ENCODE results near the gene NEURL1B.

NEURL1B gene

GRCh38 chr5:172719211-172719610, 78.1 kb downstream of the NEURL1B start:
- no peak for TF ChIP-seq ZNF274 (IDR thresholded peaks at IDR 0.05; ENCODE audit: low read depth, low read length)
- no peak for TF ChIP-seq YY1 (IDR thresholded peaks at IDR 0.05; ENCODE audit: insufficient read depth, insufficient read length)
- no peak for TF ChIP-seq SUZ12 (IDR thresholded peaks at IDR 0.05; ENCODE audit: extremely low read depth, insufficient read depth, insufficient read length)
- Histone ChIP-seq H3K4me1 (ENCODE audit: insufficient read depth, insufficient read length) (no peaks in the 10 kb centered on the region), H3K9ac (ENCODE audit: insufficient read length, low read depth) (no peak overlapping the region), H3K27me3 (ENCODE audit: insufficient read depth, insufficient read length) (peaks cover 28% of the 10 kb centered on the region), H3K9me3 (ENCODE audit: insufficient read depth, low read length) (no peaks in the 10 kb centered on the region), H3K36me3 (ENCODE audit: insufficient read depth, insufficient read length, low read length) (no peaks in the 10 kb centered on the region), H3K4me3 (ENCODE audit: insufficient read length, low read depth) (no peak overlapping the region)
- no peak for DNase-seq (ENCODE audit: low read depth, low spot score)

GRCh38 chr5:172720655-172721054, 79.6 kb downstream of the NEURL1B start:
- Histone ChIP-seq H3K36me3 (ENCODE audit: insufficient read depth, insufficient read length, low read length) (no peaks in the 10 kb centered on the region), H3K9ac (ENCODE audit: insufficient read length, low read depth) (no peak overlapping the region), H3K9me3 (ENCODE audit: insufficient read depth, low read length) (no peaks in the 10 kb centered on the region), H3K4me1 (ENCODE audit: insufficient read depth, insufficient read length) (no peaks in the 10 kb centered on the region), H3K4me3 (ENCODE audit: insufficient read length, low read depth) (no peak overlapping the region), H3K27me3 (ENCODE audit: insufficient read depth, insufficient read length) (peaks cover 28% of the 10 kb centered on the region)
- DNase-seq (ENCODE audit: low read depth, low spot score) = no peak
- TF ChIP-seq ZNF274 (IDR thresholded peaks at IDR 0.05; ENCODE audit: low read depth, low read length) = no peak
- no peak for TF ChIP-seq YY1 (IDR thresholded peaks at IDR 0.05; ENCODE audit: insufficient read depth, insufficient read length)
- no peak for TF ChIP-seq SUZ12 (IDR thresholded peaks at IDR 0.05; ENCODE audit: extremely low read depth, insufficient read depth, insufficient read length)

- no peaks in the 10 kb centered on the region for H3K9me3 ChIP-seq (ENCODE audit: insufficient read depth, low read length)
Measured at GRCh38 chr5:172721455-172722326, 80.6 kb downstream of the NEURL1B start.

GRCh38 chr5:172722327-172722815, 81.3 kb downstream of the NEURL1B start:
- no peak for DNase-seq (ENCODE audit: low read depth, low spot score)
- TF ChIP-seq YY1 (IDR thresholded peaks at IDR 0.05; ENCODE audit: insufficient read depth, insufficient read length) = no peak
- no peak for TF ChIP-seq ZNF274 (IDR thresholded peaks at IDR 0.05; ENCODE audit: low read depth, low read length)
- TF ChIP-seq SUZ12 (IDR thresholded peaks at IDR 0.05; ENCODE audit: extremely low read depth, insufficient read depth, insufficient read length) = no peak
- no peaks in the 10 kb centered on the region for H3K4me1 ChIP-seq (ENCODE audit: insufficient read depth, insufficient read length)
- no peaks in the 10 kb centered on the region for H3K9me3 ChIP-seq (ENCODE audit: insufficient read depth, low read length)
- peaks cover 24% of the 10 kb centered on the region for H3K27me3 ChIP-seq (ENCODE audit: insufficient read depth, insufficient read length)
- H3K9ac ChIP-seq (ENCODE audit: insufficient read length, low read depth) = no peak overlapping the region
- no peak overlapping the region for H3K4me3 ChIP-seq (ENCODE audit: insufficient read length, low read depth)
- H3K36me3 ChIP-seq (ENCODE audit: insufficient read depth, insufficient read length, low read length) = no peaks in the 10 kb centered on the region

More at GRCh38 chr5:172721455-172722326, 80.6 kb downstream of the NEURL1B start:
- no peak overlapping the region for H3K4me3 ChIP-seq (ENCODE audit: insufficient read length, low read depth)
- no peak for DNase-seq (ENCODE audit: low read depth, low spot score)
- H3K4me1 ChIP-seq (ENCODE audit: insufficient read depth, insufficient read length) = no peaks in the 10 kb centered on the region
- no peak overlapping the region for H3K9ac ChIP-seq (ENCODE audit: insufficient read length, low read depth)
- TF ChIP-seq SUZ12 (IDR thresholded peaks at IDR 0.05; ENCODE audit: extremely low read depth, insufficient read depth, insufficient read length) (no peak), YY1 (IDR thresholded peaks at IDR 0.05; ENCODE audit: insufficient read depth, insufficient read length) (no peak)
- no peaks in the 10 kb centered on the region for H3K36me3 ChIP-seq (ENCODE audit: insufficient read depth, insufficient read length, low read length)
- peaks cover 28% of the 10 kb centered on the region for H3K27me3 ChIP-seq (ENCODE audit: insufficient read depth, insufficient read length)

- H3K36me3 ChIP-seq (ENCODE audit: insufficient read depth, insufficient read length, low read length) = no peaks in the 10 kb centered on the region
Measured at GRCh38 chr5:172723508-172723907, 82.4 kb downstream of the NEURL1B start.

GRCh38 chr5:172724242-172725183, 83.5 kb downstream of the NEURL1B start:
- no peaks in the 10 kb centered on the region for H3K9me3 ChIP-seq (ENCODE audit: insufficient read depth, low read length)
- no peak for DNase-seq (ENCODE audit: low read depth, low spot score)
- H3K36me3 ChIP-seq (ENCODE audit: insufficient read depth, insufficient read length, low read length) = no peaks in the 10 kb centered on the region
- TF ChIP-seq YY1 (IDR thresholded peaks at IDR 0.05; ENCODE audit: insufficient read depth, insufficient read length) = no peak
- H3K27me3 ChIP-seq (ENCODE audit: insufficient read depth, insufficient read length) = peaks cover 7% of the 10 kb centered on the region
- H3K4me1 ChIP-seq (ENCODE audit: insufficient read depth, insufficient read length) = no peaks in the 10 kb centered on the region
- no peak overlapping the region for H3K4me3 ChIP-seq (ENCODE audit: insufficient read length, low read depth)
- no peak overlapping the region for H3K9ac ChIP-seq (ENCODE audit: insufficient read length, low read depth)

More at GRCh38 chr5:172723508-172723907, 82.4 kb downstream of the NEURL1B start:
- Histone ChIP-seq H3K9ac (ENCODE audit: insufficient read length, low read depth) (no peak overlapping the region), H3K4me3 (ENCODE audit: insufficient read length, low read depth) (no peak overlapping the region), H3K4me1 (ENCODE audit: insufficient read depth, insufficient read length) (no peaks in the 10 kb centered on the region), H3K9me3 (ENCODE audit: insufficient read depth, low read length) (no peaks in the 10 kb centered on the region), H3K27me3 (ENCODE audit: insufficient read depth, insufficient read length) (peaks cover 13% of the 10 kb centered on the region)
- DNase-seq (ENCODE audit: low read depth, low spot score) = no peak
- no peak for TF ChIP-seq YY1 (IDR thresholded peaks at IDR 0.05; ENCODE audit: insufficient read depth, insufficient read length)
- TF ChIP-seq ZNF274 (IDR thresholded peaks at IDR 0.05; ENCODE audit: low read depth, low read length) = no peak
- no peak for TF ChIP-seq SUZ12 (IDR thresholded peaks at IDR 0.05; ENCODE audit: extremely low read depth, insufficient read depth, insufficient read length)

- no peaks in the 10 kb centered on the region for H3K9me3 ChIP-seq (ENCODE audit: insufficient read depth, low read length)
- no peak for DNase-seq (ENCODE audit: low read depth, low spot score)
- peaks cover 5% of the 10 kb centered on the region for H3K27me3 ChIP-seq (ENCODE audit: insufficient read depth, insufficient read length)
- TF ChIP-seq ZNF274 (IDR thresholded peaks at IDR 0.05; ENCODE audit: low read depth, low read length) (no peak), YY1 (IDR thresholded peaks at IDR 0.05; ENCODE audit: insufficient read depth, insufficient read length) (no peak), SUZ12 (IDR thresholded peaks at IDR 0.05; ENCODE audit: extremely low read depth, insufficient read depth, insufficient read length) (no peak)
- no peaks in the 10 kb centered on the region for H3K36me3 ChIP-seq (ENCODE audit: insufficient read depth, insufficient read length, low read length)
- no peak overlapping the region for H3K4me3 ChIP-seq (ENCODE audit: insufficient read length, low read depth)
- H3K9ac ChIP-seq (ENCODE audit: insufficient read length, low read depth) = no peak overlapping the region
- no peaks in the 10 kb centered on the region for H3K4me1 ChIP-seq (ENCODE audit: insufficient read depth, insufficient read length)
Measured at GRCh38 chr5:172725273-172725672, 84.2 kb downstream of the NEURL1B start.
